ENCODE data around the gene CHFR. TPM values are rescaled to one million over a fixed set of nuclear protein-coding genes. Genes with fewer than 3 reads are reported as not detected.

Gene CHFR, protein sequence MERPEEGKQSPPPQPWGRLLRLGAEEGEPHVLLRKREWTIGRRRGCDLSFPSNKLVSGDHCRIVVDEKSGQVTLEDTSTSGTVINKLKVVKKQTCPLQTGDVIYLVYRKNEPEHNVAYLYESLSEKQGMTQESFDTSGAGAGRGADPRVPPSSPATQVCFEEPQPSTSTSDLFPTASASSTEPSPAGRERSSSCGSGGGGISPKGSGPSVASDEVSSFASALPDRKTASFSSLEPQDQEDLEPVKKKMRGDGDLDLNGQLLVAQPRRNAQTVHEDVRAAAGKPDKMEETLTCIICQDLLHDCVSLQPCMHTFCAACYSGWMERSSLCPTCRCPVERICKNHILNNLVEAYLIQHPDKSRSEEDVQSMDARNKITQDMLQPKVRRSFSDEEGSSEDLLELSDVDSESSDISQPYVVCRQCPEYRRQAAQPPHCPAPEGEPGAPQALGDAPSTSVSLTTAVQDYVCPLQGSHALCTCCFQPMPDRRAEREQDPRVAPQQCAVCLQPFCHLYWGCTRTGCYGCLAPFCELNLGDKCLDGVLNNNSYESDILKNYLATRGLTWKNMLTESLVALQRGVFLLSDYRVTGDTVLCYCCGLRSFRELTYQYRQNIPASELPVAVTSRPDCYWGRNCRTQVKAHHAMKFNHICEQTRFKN
- total RNA-seq = 52.0 and 55.9 TPM in 2 replicates

GRCh38 chr12:132887513-132888351 lies at the start of gene CHFR:
CHFR (minus strand) TSS chr12:132887605; CDS start chr12:132887328, 277 bp downstream.

GRCh38 chr12:132828706-132829534 lies 58.5 kb downstream of the CHFR start, which contains the start of gene GOLGA3:
GOLGA3 (minus strand) TSS chr12:132828869; CDS start chr12:132822128, 6,741 bp downstream.

Other genes with a start within 250 kb of the CHFR start
- 43.0 and 48.2 TPM in 2 replicates for gene POLE, start 200.3 kb downstream of the CHFR start, total RNA-seq
- gene PXMP2, start 200.0 kb downstream of the CHFR start, total RNA-seq = 16.5 and 19.2 TPM in 2 replicates
- gene PGAM5, start 176.8 kb downstream of the CHFR start, total RNA-seq = 47.7 and 58.9 TPM in 2 replicates
- gene ANKLE2, start 125.8 kb downstream of the CHFR start, total RNA-seq = 102 and 108 TPM in 2 replicates
- gene GOLGA3, start 58.7 kb downstream of the CHFR start, total RNA-seq = 101 and 102 TPM in 2 replicates
- 13.4 and 17.0 TPM in 2 replicates for gene ZNF605, start 68.7 kb upstream of the CHFR start, total RNA-seq
- 11.7 and 15.8 TPM in 2 replicates for gene ZNF26, start 98.8 kb upstream of the CHFR start, total RNA-seq
- 34.2 and 43.8 TPM in 2 replicates for gene ZNF84, start 149.9 kb upstream of the CHFR start, total RNA-seq
- 20.8 and 23.0 TPM in 2 replicates for gene ZNF140, start 193.3 kb upstream of the CHFR start, total RNA-seq
- gene ZNF891, start 242.7 kb upstream of the CHFR start, total RNA-seq = 1.5 and 2.0 TPM in 2 replicates
- 4.9 and 7.8 TPM in 2 replicates for gene ZNF10, start 243.0 kb upstream of the CHFR start, total RNA-seq

All from thoracic aorta endothelial cell (primary cell).